HepG2 (cell line): ENCODE results near the gene RPS25. TPM values are rescaled to one million over a fixed set of nuclear protein-coding genes. Genes with fewer than 3 reads are reported as not detected.

Experiments used
- CCAR2 ChIP-seq: fragments of 200-400 bp; formaldehyde crosslinking; optimal IDR thresholded peaks from 2 replicates; pipeline ENCODE3; 2018; ENCODE audit warnings: low read depth, mild to moderate bottlenecking, low read length, moderate library complexity
- CEBPB ChIP-seq: IDR thresholded peaks from 2 replicates; pipeline ENCODE4 v1.6.1; 2011; ENCODE audit warnings: low read depth, low read length, improper control_type of control experiment, borderline replicate concordance
- NCOA1 ChIP-seq: sonication (generic); formaldehyde crosslinking; IDR thresholded peaks from 2 replicates; pipeline ENCODE4 v1.9.0; 2021; ENCODE audit warnings: missing genetic modification reagents
- NFKB2 ChIP-seq: sonication (generic); formaldehyde crosslinking; IDR thresholded peaks from 2 replicates; pipeline ENCODE4 v1.4.0; 2020; ENCODE audit warnings: missing genetic modification reagents, borderline replicate concordance
- RXRB ChIP-seq: IDR thresholded peaks from 2 replicates; pipeline ENCODE4 v1.6.1; 2016; ENCODE audit warnings: borderline replicate concordance, missing genetic modification reagents, missing compliant biosample characterization
- TARDBP ChIP-seq: sonication (generic); formaldehyde crosslinking; IDR thresholded peaks from 2 replicates; pipeline ENCODE4 v1.8.0; 2022; ENCODE audit warnings: mild to moderate bottlenecking, missing genetic modification reagents
- ZNF329 ChIP-seq: sonication (generic); formaldehyde crosslinking; IDR thresholded peaks from 2 replicates; pipeline ENCODE4 v1.9.0; 2021; ENCODE audit warnings: low read depth, mild to moderate bottlenecking, missing genetic modification reagents
- ZNF331 ChIP-seq: sonication (generic); formaldehyde crosslinking; IDR thresholded peaks from 2 replicates; pipeline ENCODE4 v1.4.0; 2020; ENCODE audit warnings: missing genetic modification reagents
- ZNF33A ChIP-seq: sonication (generic); formaldehyde crosslinking; IDR thresholded peaks from 2 replicates; pipeline ENCODE4 v1.5.1; 2020; ENCODE audit warnings: missing genetic modification reagents, mild to moderate bottlenecking, moderate library complexity, borderline replicate concordance
- ZNF614 ChIP-seq: IDR thresholded peaks from 2 replicates; pipeline ENCODE4 v1.6.1; 2018; ENCODE audit warnings: missing biosample characterization, missing genetic modification reagents, inconsistent platforms, borderline replicate concordance
- ZNF629 ChIP-seq: sonication (generic); formaldehyde crosslinking; conservative IDR thresholded peaks from 2 replicates; pipeline ENCODE4 v1.5.0; 2020; ENCODE audit warnings: missing genetic modification reagents
- ZNF678 ChIP-seq: sonication (generic); formaldehyde crosslinking; IDR thresholded peaks from 2 replicates; pipeline ENCODE4 v1.4.0; 2020; ENCODE audit warnings: mild to moderate bottlenecking, missing genetic modification reagents
- ZNF766 ChIP-seq: sonication (generic); formaldehyde crosslinking; IDR thresholded peaks from 2 replicates; pipeline ENCODE4 v1.5.0; 2020; ENCODE audit warnings: missing genetic modification reagents, borderline replicate concordance
- ZNF850 ChIP-seq: sonication (generic); formaldehyde crosslinking; conservative IDR thresholded peaks from 2 replicates; pipeline ENCODE4 v1.9.0; 2021; ENCODE audit warnings: mild to moderate bottlenecking, missing genetic modification reagents
- ZSCAN25 ChIP-seq: sonication (generic); formaldehyde crosslinking; IDR thresholded peaks from 2 replicates; pipeline ENCODE4 v1.8.0; 2022; ENCODE audit warnings: mild to moderate bottlenecking, missing genetic modification reagents
- polyA plus RNA-seq, 8 experiments: library from polyadenylated mRNA; depleted of rRNA in 3 of 8; stranded (reverse) in 7 of 8; unstranded in 1 of 8; fragments of >200 nt; fragmentation: Illumina TruSeq in 4 of 8; extraction: Trizol in 4 of 8; gene quantifications; 2 replicates each; pipeline versions ENCODE4 v1.2.1 to v1.2.3, GENCODE V29; 2011 to 2016; ENCODE audit warnings: low read depth in 4 of 8, missing spikeins in 1 of 8, mixed read lengths in 1 of 8; ENCODE audit not compliant: insufficient read depth in 1 of 8
- total RNA-seq, 5 experiments: library from RNA; depleted of rRNA; stranded (reverse); fragments of >200 nt; fragmentation: Illumina TruSeq; extraction: Trizol; gene quantifications; 2 replicates each; pipeline ENCODE4 v1.2.3, GENCODE V29; 2016; ENCODE audit warnings: low read depth in 1 of 5
- TF ChIP-seq, protein P1 (sequence below): sonication (generic); formaldehyde crosslinking; IDR thresholded peaks from 2 replicates; pipeline ENCODE4 v1.4.0; 2020; ENCODE audit warnings: missing genetic modification reagents
- TF ChIP-seq, protein P2 (sequence below): sonication (generic); formaldehyde crosslinking; IDR thresholded peaks from 2 replicates; pipeline ENCODE4 v1.5.0; 2020; ENCODE audit warnings: missing genetic modification reagents
- TF ChIP-seq, protein P3 (sequence below), 2 experiments: sonication (generic) in 1 of 2; formaldehyde crosslinking in 1 of 2; IDR thresholded peaks; 2 replicates each; pipeline versions ENCODE4 v1.5.1 to v1.6.1; 2011 to 2020; ENCODE audit warnings: borderline replicate concordance in 1 of 2, low read depth in 1 of 2, low read length in 1 of 2, mild to moderate bottlenecking in 1 of 2, missing genetic modification reagents in 1 of 2, moderate library complexity in 1 of 2
- TF ChIP-seq, protein P4 (sequence below): sonication (generic); formaldehyde crosslinking; IDR thresholded peaks from 2 replicates; pipeline ENCODE4 v1.4.0; 2020; ENCODE audit warnings: missing genetic modification reagents
- TF ChIP-seq, protein P5 (sequence below): sonication (generic); formaldehyde crosslinking; IDR thresholded peaks from 2 replicates; pipeline ENCODE4 v1.4.0; 2020; ENCODE audit warnings: missing genetic modification reagents
- TF ChIP-seq, protein P6 (sequence below): sonication (generic); formaldehyde crosslinking; IDR thresholded peaks from 2 replicates; pipeline ENCODE4 v1.5.0; 2020; ENCODE audit warnings: missing genetic modification reagents

RPS25 gene
- total and polyA plus RNA-seq, 2 of the 13 experiments (the other 11 are each of a cell fraction or from before 2014, with no cell fraction given): 839 to 1,415 TPM

DNA sequence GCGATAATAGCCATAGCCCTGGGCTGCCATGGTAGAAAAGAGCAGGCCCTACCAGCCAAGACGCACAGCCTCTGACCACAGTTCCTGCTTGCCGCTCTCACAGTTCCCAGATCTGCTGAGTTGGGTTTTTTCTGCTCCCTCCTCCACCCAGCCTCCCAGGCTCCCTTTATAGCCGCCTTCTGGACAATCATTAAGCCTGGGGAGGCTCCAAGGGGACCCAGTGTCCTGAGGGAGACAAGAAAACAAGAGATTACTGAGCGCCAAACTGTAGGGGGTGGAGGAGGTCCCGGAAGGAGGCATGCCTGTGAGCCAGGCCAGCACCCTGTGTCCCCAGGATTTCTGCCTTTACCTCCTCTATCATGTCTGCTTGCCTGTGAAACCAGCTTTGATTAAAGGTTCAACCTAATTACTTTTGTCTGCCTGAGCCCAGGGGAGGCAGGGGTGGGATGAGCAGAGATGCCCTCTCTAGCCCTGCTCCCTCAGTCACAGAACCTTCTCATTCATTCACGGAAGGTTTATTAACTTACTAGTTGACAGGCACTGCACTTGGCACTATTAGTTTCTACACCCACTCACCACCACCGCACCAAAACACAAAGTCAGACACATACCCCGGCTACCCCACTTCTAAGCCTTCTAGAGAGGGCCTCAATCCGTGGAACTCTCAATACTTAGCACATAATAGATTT is 11.3 kb upstream of the RPS25 start (continued):
- TF ChIP-seq, protein P1, sequence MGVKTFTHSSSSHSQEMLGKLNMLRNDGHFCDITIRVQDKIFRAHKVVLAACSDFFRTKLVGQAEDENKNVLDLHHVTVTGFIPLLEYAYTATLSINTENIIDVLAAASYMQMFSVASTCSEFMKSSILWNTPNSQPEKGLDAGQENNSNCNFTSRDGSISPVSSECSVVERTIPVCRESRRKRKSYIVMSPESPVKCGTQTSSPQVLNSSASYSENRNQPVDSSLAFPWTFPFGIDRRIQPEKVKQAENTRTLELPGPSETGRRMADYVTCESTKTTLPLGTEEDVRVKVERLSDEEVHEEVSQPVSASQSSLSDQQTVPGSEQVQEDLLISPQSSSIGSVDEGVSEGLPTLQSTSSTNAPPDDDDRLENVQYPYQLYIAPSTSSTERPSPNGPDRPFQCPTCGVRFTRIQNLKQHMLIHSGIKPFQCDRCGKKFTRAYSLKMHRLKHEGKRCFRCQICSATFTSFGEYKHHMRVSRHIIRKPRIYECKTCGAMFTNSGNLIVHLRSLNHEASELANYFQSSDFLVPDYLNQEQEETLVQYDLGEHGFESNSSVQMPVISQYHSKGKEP (CRISPR knock-in tag): no peak
- TF ChIP-seq ZNF329 (no peak), ZNF33A (no peak), ZNF766 (CRISPR knock-in tag) (no peak), NFKB2 (no peak), ZNF614 (CRISPR knock-in tag) (no peak), CEBPB (no peak), TARDBP (CRISPR knock-in tag) (peak; percentile 66; the same call in 1 of the 2 replicates), ZNF678 (CRISPR knock-in tag) (no peak), RXRB (CRISPR knock-in tag) (no peak; the same call in 1 of the 2 replicates), CCAR2 (no peak), ZNF850 (CRISPR knock-in tag) (no peak), ZNF629 (CRISPR knock-in tag) (no peak), ZNF331 (CRISPR knock-in tag) (peak; percentile 77), ZSCAN25 (no peak), NCOA1 (CRISPR knock-in tag) (no peak)
- TF ChIP-seq, protein P2, sequence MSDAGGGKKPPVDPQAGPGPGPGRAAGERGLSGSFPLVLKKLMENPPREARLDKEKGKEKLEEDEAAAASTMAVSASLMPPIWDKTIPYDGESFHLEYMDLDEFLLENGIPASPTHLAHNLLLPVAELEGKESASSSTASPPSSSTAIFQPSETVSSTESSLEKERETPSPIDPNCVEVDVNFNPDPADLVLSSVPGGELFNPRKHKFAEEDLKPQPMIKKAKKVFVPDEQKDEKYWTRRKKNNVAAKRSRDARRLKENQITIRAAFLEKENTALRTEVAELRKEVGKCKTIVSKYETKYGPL (CRISPR knock-in tag): no peak
- TF ChIP-seq, protein P3, sequence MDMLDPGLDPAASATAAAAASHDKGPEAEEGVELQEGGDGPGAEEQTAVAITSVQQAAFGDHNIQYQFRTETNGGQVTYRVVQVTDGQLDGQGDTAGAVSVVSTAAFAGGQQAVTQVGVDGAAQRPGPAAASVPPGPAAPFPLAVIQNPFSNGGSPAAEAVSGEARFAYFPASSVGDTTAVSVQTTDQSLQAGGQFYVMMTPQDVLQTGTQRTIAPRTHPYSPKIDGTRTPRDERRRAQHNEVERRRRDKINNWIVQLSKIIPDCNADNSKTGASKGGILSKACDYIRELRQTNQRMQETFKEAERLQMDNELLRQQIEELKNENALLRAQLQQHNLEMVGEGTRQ (IDR thresholded peaks at IDR 0.05; ENCODE audit: low read depth, low read length): no peak
- TF ChIP-seq, protein P3 (CRISPR knock-in tag; IDR thresholded peaks at IDR 0.05; ENCODE audit: borderline replicate concordance): no peak
- TF ChIP-seq, protein P4, sequence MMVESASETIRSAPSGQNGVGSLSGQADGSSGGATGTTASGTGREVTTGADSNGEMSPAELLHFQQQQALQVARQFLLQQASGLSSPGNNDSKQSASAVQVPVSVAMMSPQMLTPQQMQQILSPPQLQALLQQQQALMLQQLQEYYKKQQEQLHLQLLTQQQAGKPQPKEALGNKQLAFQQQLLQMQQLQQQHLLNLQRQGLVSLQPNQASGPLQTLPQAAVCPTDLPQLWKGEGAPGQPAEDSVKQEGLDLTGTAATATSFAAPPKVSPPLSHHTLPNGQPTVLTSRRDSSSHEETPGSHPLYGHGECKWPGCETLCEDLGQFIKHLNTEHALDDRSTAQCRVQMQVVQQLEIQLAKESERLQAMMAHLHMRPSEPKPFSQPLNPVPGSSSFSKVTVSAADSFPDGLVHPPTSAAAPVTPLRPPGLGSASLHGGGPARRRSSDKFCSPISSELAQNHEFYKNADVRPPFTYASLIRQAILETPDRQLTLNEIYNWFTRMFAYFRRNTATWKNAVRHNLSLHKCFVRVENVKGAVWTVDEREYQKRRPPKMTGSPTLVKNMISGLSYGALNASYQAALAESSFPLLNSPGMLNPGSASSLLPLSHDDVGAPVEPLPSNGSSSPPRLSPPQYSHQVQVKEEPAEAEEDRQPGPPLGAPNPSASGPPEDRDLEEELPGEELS (CRISPR knock-in tag): peak; percentile 64
- TF ChIP-seq, protein P5, sequence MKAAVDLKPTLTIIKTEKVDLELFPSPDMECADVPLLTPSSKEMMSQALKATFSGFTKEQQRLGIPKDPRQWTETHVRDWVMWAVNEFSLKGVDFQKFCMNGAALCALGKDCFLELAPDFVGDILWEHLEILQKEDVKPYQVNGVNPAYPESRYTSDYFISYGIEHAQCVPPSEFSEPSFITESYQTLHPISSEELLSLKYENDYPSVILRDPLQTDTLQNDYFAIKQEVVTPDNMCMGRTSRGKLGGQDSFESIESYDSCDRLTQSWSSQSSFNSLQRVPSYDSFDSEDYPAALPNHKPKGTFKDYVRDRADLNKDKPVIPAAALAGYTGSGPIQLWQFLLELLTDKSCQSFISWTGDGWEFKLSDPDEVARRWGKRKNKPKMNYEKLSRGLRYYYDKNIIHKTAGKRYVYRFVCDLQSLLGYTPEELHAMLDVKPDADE (CRISPR knock-in tag): no peak
- TF ChIP-seq, protein P6, sequence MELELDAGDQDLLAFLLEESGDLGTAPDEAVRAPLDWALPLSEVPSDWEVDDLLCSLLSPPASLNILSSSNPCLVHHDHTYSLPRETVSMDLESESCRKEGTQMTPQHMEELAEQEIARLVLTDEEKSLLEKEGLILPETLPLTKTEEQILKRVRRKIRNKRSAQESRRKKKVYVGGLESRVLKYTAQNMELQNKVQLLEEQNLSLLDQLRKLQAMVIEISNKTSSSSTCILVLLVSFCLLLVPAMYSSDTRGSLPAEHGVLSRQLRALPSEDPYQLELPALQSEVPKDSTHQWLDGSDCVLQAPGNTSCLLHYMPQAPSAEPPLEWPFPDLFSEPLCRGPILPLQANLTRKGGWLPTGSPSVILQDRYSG (CRISPR knock-in tag): no peak
